Measurements from ENCODE around the gene FIBCD1. TPM values are rescaled to one million over a fixed set of nuclear protein-coding genes. Genes with fewer than 3 reads are reported as not detected.

FIBCD1 gene
- total RNA-seq, 1 donor from 2014 or later = not detected

DNA sequence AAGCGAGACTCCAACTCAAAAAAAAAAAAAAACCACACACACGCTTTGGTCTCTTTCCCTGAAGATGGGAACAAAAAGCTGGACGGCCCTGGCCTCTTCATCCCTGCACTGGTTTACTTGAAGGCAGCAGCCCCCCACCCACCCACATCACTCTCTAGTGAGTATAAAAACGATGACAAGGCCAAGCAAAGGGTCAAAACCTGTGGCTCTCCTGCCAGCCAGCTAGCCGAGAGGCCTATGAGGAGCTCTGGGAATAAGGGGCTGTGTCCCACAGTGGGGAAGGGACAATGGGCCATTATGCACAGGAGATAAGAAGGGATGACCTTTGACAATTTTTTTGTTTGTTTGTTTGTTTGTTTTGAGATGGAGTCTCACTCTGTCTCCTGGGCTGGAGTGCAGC lies 55.6 kb downstream of the FIBCD1 start:
- no peaks in the 10 kb centered on the region for H3K27me3 Mint-ChIP-seq
- no peaks in the 10 kb centered on the region for H3K9me3 Mint-ChIP-seq
- H3K4me3 Mint-ChIP-seq = no peak overlapping the region
- intact Hi-C loops (cut with micrococcal nuclease) = no loop called here
- no peaks in the 10 kb centered on the region for H3K4me1 Mint-ChIP-seq
- DNase-seq = no peak
- H3K36me3 Mint-ChIP-seq (ENCODE audit: low read depth) = peaks cover 10% of the 10 kb centered on the region
- H3K27ac Mint-ChIP-seq = no peak overlapping the region

DNA sequence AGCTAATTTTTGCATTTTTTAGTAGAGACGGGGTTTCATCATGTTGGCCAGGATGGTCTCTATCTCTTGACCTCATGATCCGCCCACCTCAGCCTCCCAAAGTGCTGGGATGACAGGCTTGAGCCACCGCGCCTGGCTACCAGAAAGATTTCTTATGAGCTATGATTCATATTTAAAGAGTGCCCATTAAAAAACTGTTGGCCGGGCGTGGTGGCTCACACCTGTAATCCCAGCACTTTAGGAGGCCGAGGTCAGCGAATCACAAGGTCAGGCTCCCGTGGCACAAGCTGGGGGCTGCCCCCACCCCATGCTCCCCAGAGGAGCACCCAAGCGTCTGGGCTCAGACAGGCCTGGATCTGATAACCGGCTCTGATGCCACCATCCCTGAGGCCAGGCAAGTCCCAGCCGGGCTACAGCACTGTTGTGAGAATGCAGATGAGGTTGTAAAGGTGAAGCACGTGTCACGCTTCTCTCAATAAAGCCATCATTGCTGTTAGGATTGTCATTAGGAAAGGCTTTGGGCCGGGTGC lies 56.3 kb downstream of the FIBCD1 start:
- H3K36me3 Mint-ChIP-seq (ENCODE audit: low read depth) = peaks cover 10% of the 10 kb centered on the region
- no peak overlapping the region for H3K27ac Mint-ChIP-seq

DNA sequence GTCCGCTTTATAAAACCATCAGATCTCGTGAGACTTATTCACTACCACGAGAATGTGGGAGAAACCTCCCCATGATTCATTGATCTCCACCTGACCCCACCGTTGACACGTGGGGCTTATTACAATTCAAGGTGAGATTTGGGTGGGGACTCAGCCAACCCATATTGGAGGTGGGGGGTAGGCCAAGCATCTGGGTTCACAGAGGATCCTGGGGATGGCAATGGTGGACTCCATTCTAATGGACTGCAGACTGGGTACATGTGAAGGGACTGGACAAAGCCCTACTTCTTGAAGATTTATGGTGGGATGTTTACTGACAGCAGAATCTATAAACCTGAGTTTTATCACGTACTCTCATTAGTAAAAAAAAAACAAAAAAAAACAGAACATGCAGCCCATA lies 57.5 kb downstream of the FIBCD1 start:
- no peaks in the 10 kb centered on the region for H3K4me1 Mint-ChIP-seq

More for the DNA sequence above, 56.3 kb downstream of the FIBCD1 start:
- no peak overlapping the region for H3K4me3 Mint-ChIP-seq
- H3K9me3 Mint-ChIP-seq = no peaks in the 10 kb centered on the region
- H3K4me1 Mint-ChIP-seq = no peaks in the 10 kb centered on the region
- intact Hi-C loops (cut with micrococcal nuclease) = no loop called here
- no peaks in the 10 kb centered on the region for H3K27me3 Mint-ChIP-seq
- no peak for DNase-seq

DNA sequence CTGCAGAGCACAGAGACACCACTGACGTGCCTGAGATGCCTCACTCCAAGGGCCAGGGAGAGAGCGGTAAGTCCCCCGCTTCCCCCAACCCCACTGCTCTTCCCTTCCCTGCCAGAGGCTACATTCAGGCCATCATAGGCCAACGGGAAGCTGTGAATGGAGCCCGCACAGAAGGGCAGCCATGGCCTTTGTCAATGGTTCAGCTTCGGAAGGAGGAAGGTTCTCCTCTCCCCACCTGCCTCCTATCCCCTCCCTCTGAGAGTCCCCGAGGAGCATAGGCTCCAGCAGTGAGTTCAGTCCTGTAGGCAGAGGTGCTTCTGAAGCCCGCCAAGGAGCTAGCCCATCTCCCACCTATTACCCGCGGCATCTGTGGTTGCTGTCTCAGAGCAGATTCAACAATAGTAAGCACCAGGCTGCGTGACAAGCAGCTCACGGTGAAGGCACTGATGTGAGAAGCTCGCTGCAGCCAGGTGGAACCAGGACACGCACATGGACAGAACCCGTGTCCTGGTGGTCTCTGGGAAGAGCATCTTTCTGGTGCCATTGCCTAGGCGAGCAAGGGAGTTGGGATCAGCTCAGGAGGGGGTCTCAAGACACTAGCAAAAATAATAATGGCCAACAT lies 58.3 kb downstream of the FIBCD1 start:
- Mint-ChIP-seq H3K36me3 (ENCODE audit: low read depth) (peaks cover 8% of the 10 kb centered on the region), H3K4me1 (no peaks in the 10 kb centered on the region), H3K9me3 (no peaks in the 10 kb centered on the region), H3K4me3 (no peak overlapping the region), H3K27me3 (no peaks in the 10 kb centered on the region), H3K27ac (no peak overlapping the region)
- intact Hi-C loops (cut with micrococcal nuclease) = no loop called here
- no peak for DNase-seq

More for the DNA sequence above, 57.5 kb downstream of the FIBCD1 start:
- no peak for DNase-seq
- intact Hi-C loops (cut with micrococcal nuclease) = no loop called here
- no peaks in the 10 kb centered on the region for H3K9me3 Mint-ChIP-seq
- no peak overlapping the region for H3K27ac Mint-ChIP-seq
- peaks cover 10% of the 10 kb centered on the region for H3K36me3 Mint-ChIP-seq (ENCODE audit: low read depth)
- no peak overlapping the region for H3K4me3 Mint-ChIP-seq
- H3K27me3 Mint-ChIP-seq = no peaks in the 10 kb centered on the region

DNA sequence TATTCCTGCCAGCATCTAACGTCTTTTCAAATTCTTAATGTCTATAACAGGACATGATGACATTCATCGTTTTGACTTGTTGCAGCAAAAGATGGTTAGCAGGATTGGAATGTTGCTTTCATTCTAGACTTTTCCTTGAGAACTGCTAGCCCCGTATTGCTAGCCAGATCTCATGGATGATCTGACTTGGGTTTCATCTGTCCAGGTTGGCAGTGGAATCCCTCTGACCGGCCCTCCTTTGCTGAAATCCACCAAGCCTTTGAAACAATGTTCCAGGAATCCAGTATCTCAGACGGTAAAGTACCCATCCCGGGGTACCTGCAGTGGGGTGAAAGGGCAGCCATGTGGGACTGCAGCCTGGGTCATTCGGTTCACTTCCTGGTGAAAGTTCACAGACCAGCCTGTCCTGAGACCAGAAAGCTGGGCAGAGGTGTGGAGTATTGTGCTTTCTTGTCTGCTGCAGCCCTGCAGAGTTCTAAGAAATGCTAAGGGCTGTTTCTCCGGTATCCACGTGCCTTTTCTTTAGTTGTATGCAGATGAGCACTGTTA lies 59.1 kb downstream of the FIBCD1 start:
- Mint-ChIP-seq H3K36me3 (ENCODE audit: low read depth) (peaks cover 8% of the 10 kb centered on the region), H3K4me1 (no peaks in the 10 kb centered on the region), H3K27me3 (no peaks in the 10 kb centered on the region), H3K4me3 (no peak overlapping the region), H3K27ac (no peak overlapping the region), H3K9me3 (no peaks in the 10 kb centered on the region)
- no peak for DNase-seq
- intact Hi-C loops (cut with micrococcal nuclease) = no loop called here

DNA sequence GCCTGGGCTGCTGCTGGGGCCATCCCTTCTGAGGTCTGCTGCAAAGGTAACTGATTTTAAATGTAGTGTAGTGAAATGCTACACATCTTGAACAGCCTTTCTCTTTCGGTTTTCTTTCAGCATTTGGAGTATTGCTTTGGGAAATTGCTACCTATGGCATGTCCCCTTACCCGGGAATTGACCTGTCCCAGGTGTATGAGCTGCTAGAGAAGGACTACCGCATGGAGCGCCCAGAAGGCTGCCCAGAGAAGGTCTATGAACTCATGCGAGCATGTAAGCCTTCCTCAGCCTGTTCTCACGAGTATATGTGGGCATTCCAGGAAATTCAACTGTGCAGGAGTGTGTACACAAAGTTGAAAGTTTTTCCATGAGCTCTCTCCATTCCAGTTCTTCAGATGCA lies 60.8 kb downstream of the FIBCD1 start:
- H3K36me3 Mint-ChIP-seq (ENCODE audit: low read depth) = peaks cover 6% of the 10 kb centered on the region
- no peak overlapping the region for H3K27ac Mint-ChIP-seq
- H3K27me3 Mint-ChIP-seq = no peaks in the 10 kb centered on the region
- no peaks in the 10 kb centered on the region for H3K9me3 Mint-ChIP-seq
- no peak for DNase-seq
- no peaks in the 10 kb centered on the region for H3K4me1 Mint-ChIP-seq
- intact Hi-C loops (cut with micrococcal nuclease) = no loop called here
- no peak overlapping the region for H3K4me3 Mint-ChIP-seq

DNA sequence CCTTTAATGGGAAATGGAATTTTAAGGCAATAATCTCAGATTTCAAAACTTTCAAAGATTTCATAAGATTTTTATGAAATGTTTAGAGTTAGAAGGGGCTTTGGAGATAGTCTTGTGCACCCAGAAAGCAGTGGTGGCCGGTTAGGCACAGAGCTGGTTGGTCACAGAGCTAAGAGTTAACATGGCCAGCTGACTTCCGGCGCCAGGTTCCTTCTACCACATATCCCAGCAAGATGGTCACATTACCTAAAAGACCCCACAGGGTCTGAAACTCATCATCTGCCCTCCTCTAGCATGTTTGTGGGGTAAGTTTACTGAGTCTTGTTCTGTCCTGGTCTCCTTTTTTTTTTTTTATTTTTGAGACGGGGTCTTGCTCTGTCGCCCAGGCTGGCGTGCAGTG lies 61.7 kb downstream of the FIBCD1 start:
- Mint-ChIP-seq H3K27me3 (no peaks in the 10 kb centered on the region), H3K9me3 (no peaks in the 10 kb centered on the region), H3K4me1 (no peaks in the 10 kb centered on the region), H3K27ac (no peak overlapping the region), H3K36me3 (ENCODE audit: low read depth) (peaks cover 7% of the 10 kb centered on the region), H3K4me3 (no peak overlapping the region)
- DNase-seq = no peak
- intact Hi-C loops (cut with micrococcal nuclease) = no loop called here

DNA sequence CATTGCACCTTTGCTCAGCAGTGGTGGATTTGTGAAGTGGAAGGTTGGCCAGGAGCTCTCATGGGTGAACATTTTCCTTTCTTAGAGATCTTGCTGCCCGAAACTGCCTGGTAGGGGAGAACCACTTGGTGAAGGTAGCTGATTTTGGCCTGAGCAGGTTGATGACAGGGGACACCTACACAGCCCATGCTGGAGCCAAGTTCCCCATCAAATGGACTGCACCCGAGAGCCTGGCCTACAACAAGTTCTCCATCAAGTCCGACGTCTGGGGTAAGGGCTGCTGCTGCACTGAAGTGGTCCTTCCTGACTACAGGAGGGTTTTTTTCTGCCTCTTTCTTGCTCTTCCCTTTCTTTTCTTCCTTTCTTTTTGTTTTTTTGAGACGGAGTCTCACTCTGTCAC lies 64.3 kb downstream of the FIBCD1 start:
- intact Hi-C loops (cut with micrococcal nuclease) = no loop called here
- no peaks in the 10 kb centered on the region for H3K4me1 Mint-ChIP-seq
- DNase-seq = no peak
- no peaks in the 10 kb centered on the region for H3K27me3 Mint-ChIP-seq
- peaks cover 8% of the 10 kb centered on the region for H3K36me3 Mint-ChIP-seq (ENCODE audit: low read depth)
- no peak overlapping the region for H3K4me3 Mint-ChIP-seq
- no peaks in the 10 kb centered on the region for H3K9me3 Mint-ChIP-seq
- no peak overlapping the region for H3K27ac Mint-ChIP-seq

DNA sequence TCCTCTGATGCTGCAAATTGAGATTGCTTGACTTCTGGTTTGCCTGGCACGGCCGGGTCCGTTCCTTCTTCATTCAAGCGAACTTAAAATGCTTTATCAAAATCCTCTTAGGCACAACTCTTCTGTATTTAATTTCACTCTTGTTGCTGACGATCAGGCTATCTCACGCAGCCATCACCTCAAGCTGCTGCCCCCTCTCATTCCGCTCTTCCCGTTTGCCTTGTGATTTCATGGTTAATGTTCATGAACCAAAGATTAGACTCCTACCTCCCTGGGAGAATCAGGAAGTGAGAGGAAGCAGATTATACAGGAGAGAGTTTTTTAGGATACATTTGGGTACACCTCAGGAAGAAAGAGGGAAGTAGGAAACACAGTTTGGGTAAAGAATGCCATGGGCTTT lies 65.1 kb downstream of the FIBCD1 start:
- Mint-ChIP-seq H3K4me3 (no peak overlapping the region), H3K27ac (no peak overlapping the region), H3K4me1 (no peaks in the 10 kb centered on the region), H3K9me3 (no peaks in the 10 kb centered on the region), H3K27me3 (no peaks in the 10 kb centered on the region), H3K36me3 (ENCODE audit: low read depth) (peaks cover 6% of the 10 kb centered on the region)
- intact Hi-C loops (cut with micrococcal nuclease) = no loop called here
- DNase-seq = no peak

DNA sequence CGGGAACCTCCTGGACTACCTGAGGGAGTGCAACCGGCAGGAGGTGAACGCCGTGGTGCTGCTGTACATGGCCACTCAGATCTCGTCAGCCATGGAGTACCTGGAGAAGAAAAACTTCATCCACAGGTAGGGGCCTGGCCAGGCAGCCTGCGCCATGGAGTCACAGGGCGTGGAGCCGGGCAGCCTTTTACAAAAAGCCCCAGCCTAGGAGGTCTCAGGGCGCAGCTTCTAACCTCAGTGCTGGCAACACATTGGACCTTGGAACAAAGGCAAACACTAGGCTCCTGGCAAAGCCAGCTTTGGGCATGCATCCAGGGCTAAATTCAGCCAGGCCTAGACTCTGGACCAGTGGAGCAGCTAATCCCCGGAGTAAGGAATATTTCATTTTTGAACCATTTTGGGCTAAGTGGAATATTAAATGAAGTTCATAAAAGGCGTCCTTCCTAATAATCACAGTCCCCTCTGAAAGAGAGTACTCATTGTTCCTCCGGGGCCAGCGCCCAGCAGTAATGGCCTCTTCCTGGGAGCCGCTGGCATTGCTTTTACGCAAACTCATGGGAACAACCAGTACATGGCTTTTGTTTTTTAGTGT lies 66.0 kb downstream of the FIBCD1 start:
- Mint-ChIP-seq H3K27ac (no peak overlapping the region), H3K36me3 (ENCODE audit: low read depth) (peaks cover 6% of the 10 kb centered on the region), H3K4me1 (no peaks in the 10 kb centered on the region), H3K9me3 (no peaks in the 10 kb centered on the region), H3K4me3 (no peak overlapping the region), H3K27me3 (no peaks in the 10 kb centered on the region)
- no peak for DNase-seq
- intact Hi-C loops (cut with micrococcal nuclease) = no loop called here

DNA sequence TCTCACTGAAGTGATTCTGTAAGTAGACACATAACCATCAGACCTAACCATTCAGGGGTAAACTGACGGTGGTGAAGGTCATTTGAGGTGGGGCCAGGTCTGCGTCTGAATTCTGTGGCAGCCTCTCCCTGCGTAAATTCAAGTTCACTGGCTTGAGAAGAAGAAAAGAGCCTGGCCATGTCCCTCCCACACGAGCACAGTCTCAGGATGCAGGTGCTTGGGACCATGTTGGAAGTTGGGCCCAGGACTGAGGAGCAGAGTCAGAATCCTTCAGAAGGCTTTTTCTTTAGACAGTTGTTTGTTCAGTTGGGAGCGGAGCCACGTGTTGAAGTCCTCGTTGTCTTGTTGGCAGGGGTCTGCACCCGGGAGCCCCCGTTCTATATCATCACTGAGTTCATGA lies 66.5 kb downstream of the FIBCD1 start:
- no peaks in the 10 kb centered on the region for H3K9me3 Mint-ChIP-seq
- H3K27ac Mint-ChIP-seq = no peak overlapping the region
- intact Hi-C loops (cut with micrococcal nuclease) = no loop called here
- no peak for DNase-seq
- H3K27me3 Mint-ChIP-seq = no peaks in the 10 kb centered on the region
- H3K4me3 Mint-ChIP-seq = no peak overlapping the region
- no peaks in the 10 kb centered on the region for H3K4me1 Mint-ChIP-seq
- H3K36me3 Mint-ChIP-seq (ENCODE audit: low read depth) = peaks cover 6% of the 10 kb centered on the region

DNA sequence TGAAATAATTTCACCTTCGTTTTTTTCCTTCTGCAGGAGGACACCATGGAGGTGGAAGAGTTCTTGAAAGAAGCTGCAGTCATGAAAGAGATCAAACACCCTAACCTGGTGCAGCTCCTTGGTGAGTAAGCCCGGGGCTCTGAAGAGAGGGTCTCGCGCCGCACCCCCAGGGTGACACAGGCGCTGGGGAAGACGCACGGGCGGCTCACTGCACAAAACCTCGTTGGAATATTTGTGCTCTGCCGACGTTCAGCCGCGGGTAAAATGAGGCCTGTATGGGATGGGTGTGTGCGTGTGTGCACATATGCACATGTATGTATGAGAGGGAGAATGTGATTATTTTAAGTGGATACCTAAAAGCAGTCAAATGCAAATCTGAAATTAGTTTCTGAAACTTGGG lies 67.0 kb downstream of the FIBCD1 start:
- intact Hi-C loops (cut with micrococcal nuclease) = no loop called here
- no peak for DNase-seq
- no peak overlapping the region for H3K27ac Mint-ChIP-seq

DNA sequence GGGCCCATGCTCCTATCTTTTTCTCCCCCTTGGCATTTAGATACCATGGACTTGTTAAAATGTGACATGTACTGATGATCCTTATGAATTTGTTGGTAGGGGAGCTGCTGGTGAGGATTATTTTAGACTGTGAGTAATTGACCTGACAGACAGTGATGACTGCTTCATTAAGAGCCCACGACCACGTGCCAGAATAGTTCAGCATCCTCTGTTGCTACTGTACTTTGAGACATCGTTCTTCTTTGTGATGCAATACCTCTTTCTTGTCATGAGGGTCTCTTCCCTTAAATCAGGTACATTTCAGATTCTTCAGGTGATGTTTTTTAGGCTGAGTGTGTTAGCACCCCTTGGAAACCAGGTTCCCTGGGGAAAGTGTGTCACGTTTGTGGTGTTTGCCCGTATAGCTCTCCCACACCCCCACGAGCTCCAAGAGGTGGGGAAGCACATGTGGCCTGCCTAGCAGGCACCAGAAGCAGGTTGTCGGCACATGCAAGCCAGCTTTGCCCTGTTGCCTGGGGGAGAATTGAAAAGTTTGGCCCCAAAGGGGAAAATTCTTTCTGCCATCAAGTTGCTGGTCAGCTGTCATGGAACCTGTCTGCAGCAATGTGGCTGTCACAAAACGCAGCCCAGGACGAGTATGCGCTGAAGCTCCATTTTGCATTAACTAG lies 67.5 kb downstream of the FIBCD1 start:
- Mint-ChIP-seq H3K36me3 (ENCODE audit: low read depth) (peaks cover 6% of the 10 kb centered on the region), H3K9me3 (no peaks in the 10 kb centered on the region), H3K27ac (no peak overlapping the region), H3K27me3 (no peaks in the 10 kb centered on the region), H3K4me3 (no peak overlapping the region), H3K4me1 (no peaks in the 10 kb centered on the region)
- intact Hi-C loops (cut with micrococcal nuclease) = loop anchor here (2.0 kb wide), 1 partner anchor 63 kb away; no protein-coding TSS in a partner anchor
- no peak for DNase-seq

More for the DNA sequence above, 67.0 kb downstream of the FIBCD1 start:
- no peaks in the 10 kb centered on the region for H3K9me3 Mint-ChIP-seq
- H3K4me3 Mint-ChIP-seq = no peak overlapping the region
- H3K27me3 Mint-ChIP-seq = no peaks in the 10 kb centered on the region
- H3K4me1 Mint-ChIP-seq = no peaks in the 10 kb centered on the region
- H3K36me3 Mint-ChIP-seq (ENCODE audit: low read depth) = peaks cover 6% of the 10 kb centered on the region

Measured in activated CD4-positive, alpha-beta T cell treated with anti-CD3 and anti-CD28 coated beads, Interleukin-2, amount 10 ng/mL, durations not matched to agents 24 days and 14 days (primary cell).